HCT116 (cell line): ENCODE data around the gene CYP17A1. TPM values are rescaled to one million over a fixed set of nuclear protein-coding genes. Genes with fewer than 3 reads are reported as not detected.
A peak's percentile ranks its signal among the peaks of the same experiment; 100 is the strongest.

Experiments used
- ATAC-seq: fragments of 200-7000 bp; cut with Tn5 transposase; 2 replicates; pipeline ENCODE4 v1.9.1; 2020; ENCODE audit warnings: mild to moderate bottlenecking, moderate library complexity
- BruUV-seq: library from RNA; stranded (reverse); fragments of 400-500 nt; replicated peaks from 2 replicates; lab custom pipeline; 2021; lab: Mats Ljungman, UMichigan
- CTCF ChIA-PET: fragments of 300-600 bp; sonication (Branson Sonifier 250); formaldehyde crosslinking; loops from one replicate; lab custom pipeline; 2021; ENCODE audit warnings: antibody characterized with exemption; lab: Charles Lee
- POLR2A ChIA-PET: fragments of 300-600, 350-600 bp; sonication (Branson Sonifier 250); formaldehyde crosslinking; loops from one replicate; lab custom pipeline; 2021; ENCODE audit warnings: antibody characterized with exemption; lab: Charles Lee
- RAD21 ChIA-PET, 2 experiments: fragments of 300-600 bp; sonication (Branson Sonifier 250); formaldehyde crosslinking; loops; one replicate each; lab custom pipeline; 2023; ENCODE audit warnings: low total read pairs in 2 of 2; ENCODE audit not compliant: uncharacterized antibody in 2 of 2, unreplicated experiment in 2 of 2, low non-redundant PET in 1 of 2; lab: Charles Lee
- DNase-seq: peaks from one replicate; pipeline ENCODE4 v3.0.0-alpha.2; 2010; ENCODE audit warnings: low read depth, low spot score
- H2AFZ ChIP-seq: fragments of 200-600 bp; shearing (Covaris generic), sonication (generic); 2 replicates; pipeline ENCODE4 v1.6.1; 2017; ENCODE audit warnings: low read depth, mixed run types, mixed read lengths, antibody characterized with exemption, low read length; ENCODE audit not compliant: poor library complexity, severe bottlenecking
- H3K27ac ChIP-seq: 2 replicates; pipeline ENCODE4 v1.5.1; 2012; ENCODE audit warnings: low read depth, low read length
- H3K27me3 ChIP-seq: fragments of 200-600 bp; sonication (generic); 2 replicates; pipeline ENCODE4 v1.6.1; 2016; ENCODE audit warnings: mixed run types, low read length, mixed read lengths; ENCODE audit not compliant: insufficient read depth
- H3K36me3 ChIP-seq, 2 experiments: fragments of 200-500 bp in 1 of 2; fragments of 200-600 bp in 1 of 2; sonication (Bioruptor generic) in 1 of 2; sonication (generic) in 1 of 2; 2 replicates each; pipeline versions ENCODE4 v1.5.1 to v1.6.1; 2014 to 2016; ENCODE audit warnings: low read length in 2 of 2, inconsistent platforms in 1 of 2, mixed read lengths in 1 of 2, mixed run types in 1 of 2; ENCODE audit not compliant: insufficient read depth in 2 of 2, control insufficient read depth in 1 of 2
- H3K4me1 ChIP-seq, 2 experiments: fragments of 200-600 bp in 1 of 2; sonication (generic) in 1 of 2; 2 replicates each; pipeline versions ENCODE4 v1.5.1 to v1.6.1; 2012 to 2017; ENCODE audit warnings: low read length in 2 of 2, inconsistent platforms in 1 of 2, mild to moderate bottlenecking in 1 of 2, mixed read lengths in 1 of 2, mixed run types in 1 of 2, moderate library complexity in 1 of 2; ENCODE audit not compliant: insufficient read depth in 2 of 2, control insufficient read depth in 1 of 2
- H3K4me2 ChIP-seq: fragments of 200-600 bp; sonication (generic); 2 replicates; pipeline ENCODE4 v1.6.1; 2017; ENCODE audit warnings: mixed run types, low read length, mixed read lengths
- H3K4me3 ChIP-seq, 2 experiments: fragments of 200-600 bp in 1 of 2; sonication (generic) in 1 of 2; replicated peaks in 1 of 2; 2 replicates each; pipeline ENCODE4 v1.5.1; 2011 to 2016; ENCODE audit warnings: low read length in 2 of 2, control low read depth in 1 of 2, low read depth in 1 of 2, mild to moderate bottlenecking in 1 of 2, mixed read lengths in 1 of 2, mixed run types in 1 of 2
- H3K79me2 ChIP-seq: fragments of 200-600 bp; sonication (generic); 2 replicates; pipeline ENCODE4 v1.6.1; 2017; ENCODE audit warnings: mild to moderate bottlenecking, mixed run types, low read length, moderate library complexity, mixed read lengths; ENCODE audit not compliant: insufficient read depth
- H3K9ac ChIP-seq: fragments of 200-600 bp; sonication (generic); 2 replicates; pipeline ENCODE4 v1.6.1; 2016; ENCODE audit warnings: low read length, mixed read lengths
- H3K9me2 ChIP-seq: fragments of 200-600 bp; sonication (generic), shearing (Covaris generic); 2 replicates; pipeline ENCODE4 v1.6.1; 2017; ENCODE audit warnings: mixed run types, mild to moderate bottlenecking, moderate library complexity; ENCODE audit not compliant: insufficient read depth
- H3K9me3 ChIP-seq, 2 experiments: fragments of 200-500 bp in 1 of 2; fragments of 200-600 bp in 1 of 2; sonication (Bioruptor generic) in 1 of 2; sonication (generic) in 1 of 2; 2 replicates each; pipeline ENCODE4 v1.6.1; 2014 to 2017; ENCODE audit warnings: low read length in 2 of 2, mixed read lengths in 2 of 2, inconsistent platforms in 1 of 2, low read depth in 1 of 2, mild to moderate bottlenecking in 1 of 2, mixed run types in 1 of 2, moderate library complexity in 1 of 2; ENCODE audit not compliant: control insufficient read depth in 1 of 2, insufficient read depth in 1 of 2
- H4K20me1 ChIP-seq: fragments of 200-600 bp; sonication (generic), shearing (Covaris generic); 2 replicates; pipeline ENCODE4 v1.6.1; 2017; ENCODE audit warnings: mixed run types, mild to moderate bottlenecking, moderate library complexity; ENCODE audit not compliant: insufficient read depth
- EGR1 ChIP-seq: IDR thresholded peaks from 2 replicates; pipeline ENCODE4 v1.6.1; 2012; ENCODE audit warnings: low read depth
- ELF1 ChIP-seq: IDR thresholded peaks from 2 replicates; pipeline ENCODE4 v1.6.1; 2012; ENCODE audit warnings: low read depth, borderline replicate concordance
- EZH2 ChIP-seq: fragments of 200-600 bp; sonication (generic); IDR thresholded peaks from 2 replicates; pipeline ENCODE4 v1.6.1; 2017; ENCODE audit warnings: antibody characterized with exemption, mixed run types
- MAX ChIP-seq: IDR thresholded peaks from 2 replicates; pipeline ENCODE4 v1.6.1; 2012
- POLR2A ChIP-seq: IDR thresholded peaks from 2 replicates; pipeline ENCODE4 v1.7.0; 2011; ENCODE audit warnings: borderline replicate concordance; ENCODE audit not compliant: insufficient read depth, insufficient read length; ENCODE audit errors: extremely low read depth
- POLR2AphosphoS5 ChIP-seq: IDR thresholded peaks from 2 replicates; pipeline ENCODE4 v1.6.1; 2011; ENCODE audit warnings: mild to moderate bottlenecking, low read depth, low read length, moderate library complexity
- RAD21 ChIP-seq: IDR thresholded peaks from 2 replicates; pipeline ENCODE4 v1.6.1; 2012; ENCODE audit warnings: low read depth, mild to moderate bottlenecking
- REST ChIP-seq: IDR thresholded peaks from 2 replicates; pipeline ENCODE4 v1.6.1; 2012; ENCODE audit warnings: low read depth
- SIN3A ChIP-seq: IDR thresholded peaks from 2 replicates; pipeline ENCODE4 v1.6.1; 2012; ENCODE audit warnings: low read depth
- SP1 ChIP-seq: IDR thresholded peaks from 2 replicates; pipeline ENCODE4 v1.6.1; 2012; ENCODE audit warnings: low read depth
- SRF ChIP-seq: IDR thresholded peaks from 2 replicates; pipeline ENCODE4 v1.6.1; 2012; ENCODE audit warnings: low read depth
- YY1 ChIP-seq: IDR thresholded peaks from 2 replicates; pipeline ENCODE4 v1.6.1; 2011; ENCODE audit warnings: low read length, low read depth, moderate library complexity, mild to moderate bottlenecking; ENCODE audit not compliant: insufficient replicate concordance; ENCODE audit errors: extremely low read depth
- ZBTB33 ChIP-seq: IDR thresholded peaks from 2 replicates; pipeline ENCODE4 v1.6.1; 2011; ENCODE audit warnings: mild to moderate bottlenecking, low read length, moderate library complexity; ENCODE audit not compliant: insufficient replicate concordance; ENCODE audit errors: extremely low read depth
- ZFX ChIP-seq: fragments of 450-650 bp; IDR thresholded peaks from 2 replicates; pipeline ENCODE4 v1.6.1; 2017
- intact Hi-C: fragments of 100-400 bp; cut with micrococcal nuclease; formaldehyde crosslinking; loops from 2 replicates; pipeline ENCODE4 v1.10.0; 2022
- total RNA-seq: library from RNA; stranded (reverse); gene quantifications from one replicate; pipeline ENCODE4 v1.2.1, GENCODE V29; 2021; ENCODE audit not compliant: unreplicated experiment

Gene CYP17A1
- total RNA-seq, 1 experiment from 2014 or later: 4.0 TPM

- Histone ChIP-seq H3K36me3 (no peaks in the 10 kb centered on the region), H3K4me2 (no peak overlapping the region), H3K9me3 (no peaks in the 10 kb centered on the region), H3K27me3 (no peaks in the 10 kb centered on the region), H2AFZ (no peak overlapping the region), H3K4me1 (peaks cover 0 to 5% of the 10 kb centered on the region in 2 experiments; a peak in 2 of 4 replicates), H3K9ac (no peak overlapping the region), H3K4me3 (no peak overlapping the region), H3K27ac (no peak overlapping the region), H3K9me2 (no peaks in the 10 kb centered on the region), H3K79me2 (no peaks in the 10 kb centered on the region), H4K20me1 (no peaks in the 10 kb centered on the region)
- POLR2A ChIA-PET: no interaction called here
- DNase-seq (no peak), ATAC-seq (no peak)
- CTCF ChIA-PET: no interaction called here
- no TSS peak for BruUV-seq
- no peak for TF ChIP-seq MAX
- TF ChIP-seq POLR2AphosphoS5: peak; percentile 24; the same call in 1 of the 2 replicates
- intact Hi-C loops: no loop called here
- RAD21 ChIA-PET: no interaction called here
Observed at GRCh38 chr10:102870221-102870620, 33.0 kb upstream of the CYP17A1 start.

GRCh38 chr10:102869258-102870198, 32.3 kb upstream of the CYP17A1 start, which contains the start of gene AS3MT:
Gene AS3MT (plus strand): TSS chr10:102869470. CDS start chr10:102869593, 123 bp downstream.
- Histone ChIP-seq H3K4me1 (peaks cover 0 to 5% of the 10 kb centered on the region in 2 experiments; a peak in 2 of 4 replicates), H3K27ac (no peak within 1 kb of the TSS), H4K20me1 (no peaks in the 10 kb centered on the region; the same call in 1 of the 2 replicates), H3K9me3 (no peaks in the 10 kb centered on the region), H3K79me2 (no peaks in the 10 kb centered on the region), H3K4me3 (no peak within 1 kb of the TSS), H3K27me3 (no peaks in the 10 kb centered on the region), H3K36me3 (no peaks in the 10 kb centered on the region), H3K9me2 (no peaks in the 10 kb centered on the region), H3K9ac (no peak within 1 kb of the TSS), H3K4me2 (no peak within 1 kb of the TSS), H2AFZ (no peak within 1 kb of the TSS)
- ATAC-seq (no peak), DNase-seq (no peak)
- BruUV-seq: no TSS peak
- ChIA-PET CTCF (no interaction called here), RAD21 (no interaction called here), POLR2A (no interaction called here)
- intact Hi-C loops: no loop called here
- no peak for TF ChIP-seq SRF
- TF ChIP-seq EGR1: no peak
- no peak for TF ChIP-seq YY1
- TF ChIP-seq EZH2: no peak
- TF ChIP-seq SIN3A: no peak
- TF ChIP-seq ZBTB33: no peak
- no peak for TF ChIP-seq SP1
- no peak for TF ChIP-seq REST
- TF ChIP-seq ZFX: no peak
- TF ChIP-seq POLR2A: no peak
- no peak for TF ChIP-seq RAD21
- TF ChIP-seq POLR2AphosphoS5: no peak
- no peak for TF ChIP-seq ELF1
